HG02973 (cell line): ENCODE results near the gene NEDD9.

Experiments
- ATAC-seq: cut with Tn5 transposase; IDR thresholded peaks from one replicate; pipeline ENCODE4 v1.9.1; 2021; ENCODE audit warnings: moderate library complexity; ENCODE audit not compliant: unreplicated experiment

NEDD9 gene

DNA sequence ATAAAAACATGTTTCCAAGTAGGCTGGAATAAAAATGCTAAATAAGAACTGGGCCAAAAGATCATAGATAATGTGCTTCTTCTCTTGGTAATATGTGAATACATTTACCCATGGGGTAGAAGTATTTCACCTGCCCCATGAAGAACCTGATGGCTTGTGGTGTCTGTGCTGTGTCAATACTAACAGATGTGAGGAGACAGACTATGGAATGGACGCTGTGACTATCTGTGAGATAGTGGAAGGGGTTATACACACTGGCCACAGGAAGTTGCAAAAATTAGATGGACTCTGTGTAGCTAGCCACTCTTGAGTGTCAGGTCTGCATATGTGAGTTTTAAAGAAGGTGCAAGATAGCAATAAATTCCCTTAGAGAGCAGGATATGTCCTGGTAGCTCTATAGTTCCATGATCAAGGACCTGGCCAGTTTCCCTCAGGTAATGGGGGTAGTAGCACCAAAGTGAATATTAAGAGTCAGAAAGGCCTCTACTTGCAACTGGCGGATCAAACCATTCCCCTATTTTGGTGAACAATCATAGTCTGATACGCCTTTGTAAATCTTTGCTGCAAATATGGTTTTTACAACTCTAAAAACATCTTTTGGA, 48.6 kb downstream of the NEDD9 start:
- no peak for ATAC-seq

- ATAC-seq = no peak
These were observed 50.9 kb downstream of the NEDD9 start for GRCh38 chr6:11181478-11182136.

DNA sequence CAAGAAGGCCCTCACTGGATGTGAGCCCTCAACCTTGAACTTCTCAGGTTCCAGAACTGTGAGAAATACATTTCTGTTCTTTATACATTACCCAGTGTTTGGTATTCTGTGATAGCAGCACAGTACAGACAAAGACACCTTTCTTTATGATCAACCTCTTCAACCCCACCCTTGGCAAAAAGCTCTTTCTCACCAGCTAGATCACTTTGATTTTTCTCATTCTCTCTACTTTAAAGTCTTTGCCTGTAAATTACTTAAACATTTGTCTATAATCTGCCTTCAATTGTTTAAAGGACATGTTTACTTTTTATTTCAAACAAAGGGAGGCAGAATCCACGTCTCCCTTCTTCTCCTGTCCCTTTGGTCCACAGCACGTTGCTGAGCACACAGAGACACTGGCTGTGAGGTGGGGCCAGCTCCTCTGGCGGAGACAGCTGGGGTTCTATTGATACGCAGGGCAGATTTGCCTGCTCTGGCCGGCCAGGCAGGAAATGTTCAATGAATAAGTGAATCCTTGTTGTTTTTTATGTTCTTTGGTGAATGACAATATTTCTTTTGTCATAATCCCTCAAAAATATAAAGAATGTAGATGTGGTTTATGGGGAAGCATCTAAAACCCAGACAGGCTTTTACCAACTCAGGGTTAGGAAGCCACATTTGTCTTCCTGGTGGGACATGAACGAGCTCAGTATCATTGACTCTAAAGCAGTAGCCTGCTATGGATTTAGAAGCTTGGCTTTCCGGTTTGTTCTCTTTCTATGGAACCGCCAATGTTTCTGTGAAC, 52.9 kb downstream of the NEDD9 start:
- ATAC-seq = no peak

- no peak for ATAC-seq
These were observed 53.4 kb downstream of the NEDD9 start for GRCh38 chr6:11179088-11179418.

GRCh38 chr6:11177271-11177670, 55.2 kb downstream of the NEDD9 start:
- no peak for ATAC-seq

DNA sequence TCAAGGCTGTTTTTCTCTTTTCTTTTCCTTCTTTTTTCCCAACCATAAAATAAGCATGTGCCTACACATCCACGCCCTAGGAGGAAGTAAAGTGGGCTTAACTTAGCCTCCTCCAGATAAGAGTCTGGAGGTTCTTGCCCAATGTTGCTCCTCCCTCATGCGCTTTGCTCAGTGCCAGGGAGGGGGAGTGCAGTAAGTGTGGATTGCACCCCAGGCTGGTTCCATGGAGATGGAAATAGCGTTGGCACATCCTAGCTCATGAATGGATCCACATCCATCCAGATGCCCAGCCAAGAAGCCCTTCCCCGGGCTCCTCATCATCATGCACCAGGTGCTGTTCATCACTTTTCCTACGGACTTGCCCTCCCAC, 58.2 kb downstream of the NEDD9 start:
- no peak for ATAC-seq

GRCh38 chr6:11172501-11173327, 59.8 kb downstream of the NEDD9 start:
- ATAC-seq = no peak

DNA sequence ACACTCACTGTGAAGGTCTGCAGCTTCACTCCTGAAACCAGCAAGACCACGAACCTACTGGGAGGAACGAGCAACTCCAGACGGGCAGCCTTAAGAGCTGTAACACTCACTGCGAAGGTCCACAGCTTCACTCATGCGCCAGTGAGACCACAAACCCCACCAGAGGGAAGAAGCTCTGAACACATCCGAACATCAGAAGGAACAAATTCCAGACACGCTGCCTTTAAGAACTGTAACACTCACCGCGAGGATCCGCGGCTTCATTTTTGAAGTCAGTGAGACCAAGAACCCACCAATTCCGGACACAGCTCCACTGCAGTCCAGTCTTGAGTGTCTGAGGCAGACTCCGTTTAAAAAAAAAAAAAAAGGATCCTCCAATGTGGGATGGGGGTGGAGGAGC, 60.5 kb downstream of the NEDD9 start:
- no peak for ATAC-seq

DNA sequence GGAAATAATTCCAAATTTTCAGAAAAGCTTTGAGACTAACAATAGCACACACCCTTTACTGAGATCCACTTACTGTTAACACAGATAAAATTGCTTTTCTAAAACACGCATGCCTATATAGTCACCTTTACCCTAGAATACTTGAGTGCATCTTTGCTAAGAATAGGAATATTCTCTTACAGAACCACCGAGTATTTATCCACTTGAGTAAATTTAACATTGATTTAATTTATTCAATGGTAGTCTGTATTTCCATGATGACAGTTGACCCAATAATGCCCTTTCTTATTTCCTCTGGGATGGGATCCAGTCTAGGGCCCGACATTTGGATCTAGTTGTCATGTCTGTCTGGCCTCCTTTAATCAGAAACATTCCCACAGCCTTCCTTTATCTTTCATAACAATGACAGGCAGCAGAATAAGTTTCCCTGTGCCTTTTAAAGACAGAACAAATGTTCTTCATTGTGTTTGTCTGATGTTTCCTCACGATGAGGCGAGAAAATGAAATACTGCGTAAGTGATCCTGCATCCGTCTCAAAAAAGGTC, 64.3 kb downstream of the NEDD9 start:
- ATAC-seq = no peak

DNA sequence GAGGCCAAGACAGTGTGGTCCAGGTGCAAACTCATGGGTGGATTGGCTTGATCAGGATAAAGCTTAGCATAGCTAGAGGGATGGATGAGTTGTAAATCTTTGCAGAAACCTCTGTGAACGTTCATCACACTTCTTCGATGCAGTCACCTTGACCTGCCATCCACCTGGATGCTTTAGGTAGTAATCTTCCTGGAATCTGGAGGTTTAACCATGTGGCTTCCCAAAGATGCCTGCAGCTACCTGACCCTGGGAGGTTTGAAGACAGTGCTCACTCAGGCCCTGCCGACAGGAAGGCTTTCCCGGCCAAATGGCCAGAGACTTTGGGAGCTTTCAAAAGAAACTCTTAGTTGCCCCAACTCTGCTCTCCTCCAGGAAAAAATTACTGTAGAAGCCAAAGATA, 65.5 kb downstream of the NEDD9 start:
- no peak for ATAC-seq

GRCh38 chr6:11164717-11165646, 67.5 kb downstream of the NEDD9 start:
- ATAC-seq = no peak

- no peak for ATAC-seq
These were observed 68.5 kb downstream of the NEDD9 start for GRCh38 chr6:11163932-11164331.

GRCh38 chr6:11162262-11162661, 70.2 kb downstream of the NEDD9 start:
- no peak for ATAC-seq

DNA sequence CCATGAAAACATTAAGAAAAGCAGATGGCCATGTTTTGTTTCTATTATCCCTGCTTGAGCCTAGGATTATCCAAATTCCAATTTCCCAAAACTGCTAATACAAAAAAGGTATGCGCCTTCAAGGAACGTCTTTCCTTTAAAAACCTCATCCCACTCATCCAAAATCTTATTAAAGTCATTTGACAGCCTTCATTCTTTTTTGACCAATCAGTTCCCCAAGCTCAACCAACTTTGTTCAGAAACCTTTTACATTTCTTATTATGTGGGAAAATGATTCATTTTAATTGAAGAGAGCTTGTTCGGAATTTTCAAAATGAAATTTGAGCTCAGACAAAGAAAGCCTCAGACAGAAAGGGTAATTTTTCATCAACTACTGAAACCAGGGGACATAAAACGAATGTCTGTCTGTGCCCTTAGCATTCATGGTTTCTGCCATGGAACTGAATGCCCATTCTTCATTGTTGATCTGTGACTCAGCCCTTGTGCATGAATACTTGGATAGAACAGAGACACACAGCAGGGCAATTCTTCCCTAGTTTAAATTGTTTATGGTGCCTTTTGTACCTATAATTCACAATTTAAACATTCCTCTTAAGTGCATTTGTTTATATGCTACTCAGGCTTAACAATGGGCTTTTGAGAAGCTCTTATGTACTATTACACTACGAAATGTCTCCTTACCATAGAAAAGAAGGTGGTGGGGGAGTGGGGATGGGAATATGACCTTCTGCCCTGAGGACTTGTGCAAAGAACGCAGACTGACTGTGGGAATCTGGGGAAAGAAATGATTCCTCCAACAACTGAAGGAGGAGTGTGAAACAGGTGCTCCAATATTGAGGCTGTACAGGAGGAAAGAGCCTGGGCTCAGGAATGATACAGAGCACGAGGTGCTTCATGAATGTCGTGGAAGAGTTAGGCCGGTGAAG, 71.2 kb downstream of the NEDD9 start:
- ATAC-seq = no peak

DNA sequence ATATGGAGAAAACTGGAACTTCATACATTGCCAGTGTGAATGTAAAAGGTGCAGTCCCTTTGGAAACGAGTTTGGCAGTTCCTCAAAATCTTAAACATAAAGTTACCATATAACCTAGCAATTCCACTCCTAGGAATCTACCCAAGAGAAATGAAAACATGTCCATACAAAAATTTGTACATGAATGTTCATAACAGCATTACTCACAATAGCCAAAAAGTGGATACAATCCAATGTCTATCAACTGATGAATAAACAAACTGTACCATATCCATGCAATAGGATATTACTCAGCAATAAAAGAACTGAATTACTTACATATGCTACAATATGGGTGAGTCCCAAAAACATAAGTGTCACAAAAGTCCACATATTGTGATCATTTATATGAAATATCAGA, 72.3 kb downstream of the NEDD9 start:
- ATAC-seq = no peak

DNA sequence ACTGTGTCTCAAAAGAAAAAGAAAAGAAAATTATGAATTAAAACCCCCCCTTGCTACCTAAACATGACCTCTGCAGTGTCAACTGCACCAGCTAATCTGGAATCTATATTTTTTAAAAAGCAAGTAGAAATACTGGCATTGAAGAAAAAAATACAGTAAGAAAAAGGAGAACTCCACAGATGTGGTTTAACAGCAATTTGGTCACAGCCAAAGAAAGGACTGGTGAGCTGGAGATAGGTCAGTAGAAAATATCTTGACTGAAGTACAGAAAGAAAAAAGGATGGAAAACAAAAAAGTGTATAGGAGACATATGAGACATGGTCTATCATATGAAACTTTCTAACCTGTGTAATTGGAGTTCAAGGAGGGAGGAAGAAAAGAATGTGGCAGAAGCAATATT, 76.9 kb downstream of the NEDD9 start:
- no peak for ATAC-seq

- no peak for ATAC-seq
These were observed 79.0 kb downstream of the NEDD9 start for GRCh38 chr6:11153447-11153846.

- ATAC-seq = no peak
These were observed 79.9 kb downstream of the NEDD9 start for GRCh38 chr6:11152581-11152980.

DNA sequence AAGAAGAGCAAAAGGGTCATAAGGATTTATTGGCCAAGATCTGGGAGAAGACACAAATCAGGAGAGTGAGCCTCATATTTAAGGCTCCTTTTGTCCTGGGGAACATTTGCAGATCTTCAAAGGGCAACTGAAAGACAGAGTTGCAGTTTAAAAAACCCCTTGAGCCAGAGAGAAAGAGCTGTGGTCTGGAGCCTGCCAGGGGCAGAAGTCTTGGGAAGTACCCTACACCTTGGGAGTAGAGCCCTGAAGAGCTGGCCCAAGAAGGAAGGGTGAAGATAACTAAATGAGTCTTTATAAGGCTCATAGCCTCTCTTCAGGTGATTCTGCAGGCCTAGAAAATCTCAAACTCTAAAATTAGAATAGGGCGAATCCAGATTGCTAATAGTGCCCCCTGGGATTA, 81.0 kb downstream of the NEDD9 start:
- no peak for ATAC-seq
